ENCODE measurements around the gene GPC6.

DNA sequence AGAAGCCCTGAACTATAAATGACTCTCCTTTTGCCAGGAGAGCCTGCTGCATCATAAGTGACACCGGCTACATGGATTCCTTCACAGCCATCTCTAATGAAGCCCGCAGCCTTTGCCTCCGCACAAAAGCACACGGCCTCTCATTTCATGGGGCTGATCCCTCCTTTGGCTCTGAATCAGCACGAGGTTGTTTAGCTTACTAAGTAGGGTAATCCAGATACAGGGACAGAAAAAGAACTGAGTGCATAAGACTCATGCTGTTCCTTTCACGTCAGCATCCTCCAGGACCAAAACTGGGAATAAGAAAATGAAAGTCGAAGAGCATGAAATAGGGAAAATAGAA lies 1116.6 kb downstream of the GPC6 start:
- no peak for TF ChIP-seq CTCF (IDR thresholded peaks at IDR 0.05; ENCODE audit: insufficient read depth, low read length, poor library complexity, severe bottlenecking)
- no peak for TF ChIP-seq EZH2phosphoT487 (conservative IDR thresholded peaks at IDR 0.05; ENCODE audit: low read length)
